NCI-H1694 treated with DMSO at 0.1 percent for 48 hours (cell line): ENCODE measurements around the gene RHOJ.
"Not testable (repeated sequence)": the region's sequence is repeated elsewhere in the genome, so short reads cannot be mapped to it uniquely, and the experiment has no call there.

Experiments used
- DNase-seq: peaks from one replicate; lab custom pipeline; 2025; lab: John Stamatoyannopoulos, UW

The RHOJ gene

DNA sequence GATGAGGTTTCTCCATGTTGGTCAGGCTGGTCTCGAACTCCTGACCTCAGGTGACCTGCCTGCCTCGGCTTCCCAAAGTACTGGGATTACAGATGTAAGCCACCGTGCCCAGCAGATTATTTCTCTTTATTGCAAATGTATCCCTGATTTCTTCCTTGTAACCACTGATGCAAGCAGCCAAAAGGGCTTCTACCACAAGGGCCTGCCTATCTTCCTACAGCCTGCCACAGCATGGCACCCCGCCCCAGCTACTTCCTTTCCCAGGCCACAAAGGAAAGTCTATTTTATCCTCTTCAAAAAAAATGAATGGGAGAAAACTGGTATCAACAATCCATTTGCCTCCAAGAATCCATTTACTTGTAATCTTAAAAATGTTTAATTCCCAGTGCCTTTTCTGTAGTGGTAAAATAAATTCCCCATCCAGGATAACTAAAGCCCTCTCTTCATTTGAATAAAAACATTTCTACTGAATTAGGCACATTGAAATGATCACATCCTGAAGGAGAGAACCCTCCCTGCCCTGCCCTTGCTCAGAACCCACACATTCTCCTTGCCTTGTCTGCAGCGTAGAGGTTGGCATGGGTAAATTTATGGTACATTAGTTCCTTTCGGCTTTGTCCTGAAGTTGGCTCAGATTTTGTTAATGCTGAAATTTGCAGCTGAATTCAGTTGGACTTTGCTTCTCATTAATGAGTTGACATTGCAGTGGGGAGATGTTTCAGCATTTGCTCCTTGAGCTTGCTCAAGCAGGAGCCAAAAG lies 95.3 kb downstream of the RHOJ start:
- DNase-seq = no peak

DNA sequence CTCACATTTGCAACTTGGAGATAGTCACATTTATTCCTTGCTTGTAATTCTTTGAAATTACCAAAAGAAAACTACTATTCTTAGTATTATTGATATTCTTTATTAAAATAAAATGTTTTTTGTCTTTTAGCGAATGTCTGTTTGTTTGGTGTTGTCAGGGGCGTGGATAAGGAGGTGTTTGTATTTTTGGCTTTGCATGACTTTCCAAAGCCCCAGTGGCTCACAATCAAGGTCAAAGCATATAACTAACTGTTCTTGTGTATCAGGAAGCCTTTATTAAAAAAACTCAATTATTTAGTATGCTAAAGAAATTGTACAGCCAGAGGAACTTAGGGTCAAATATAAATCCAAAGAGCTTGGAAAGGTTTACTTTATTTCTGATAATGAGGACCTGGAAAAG lies 96.6 kb downstream of the RHOJ start:
- DNase-seq = no peak

DNA sequence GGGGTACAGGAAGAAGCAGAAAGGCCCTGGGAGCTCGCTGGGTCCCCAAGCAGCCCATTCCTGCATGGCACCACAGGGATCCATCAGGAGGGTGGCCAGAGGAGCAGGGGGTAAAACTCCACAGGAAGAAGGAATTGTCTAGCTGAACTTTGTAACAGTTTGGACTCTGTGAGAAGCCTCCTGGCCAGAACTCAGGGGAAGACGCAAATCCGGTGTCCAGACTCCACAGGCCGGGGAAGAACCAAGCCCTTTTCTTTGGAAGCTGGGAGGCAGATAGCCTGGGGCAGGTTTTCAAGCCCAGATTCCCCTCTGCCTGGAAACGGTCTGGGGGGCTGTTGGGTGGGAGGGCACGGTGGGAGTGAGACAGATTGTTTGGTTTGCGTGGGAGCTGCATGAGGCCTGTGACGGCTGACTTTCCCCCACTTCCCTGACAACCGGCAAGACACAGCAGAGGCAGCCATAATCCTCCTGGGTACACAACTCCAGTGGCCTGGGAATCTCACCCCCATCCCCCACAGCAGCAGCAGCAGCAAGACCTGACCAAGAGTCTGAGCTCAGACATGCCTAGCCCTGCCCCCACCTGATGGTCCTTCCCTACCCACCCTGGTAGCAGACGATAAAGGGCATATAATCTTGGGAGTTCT lies 97.8 kb downstream of the RHOJ start:
- DNase-seq = no peak

DNA sequence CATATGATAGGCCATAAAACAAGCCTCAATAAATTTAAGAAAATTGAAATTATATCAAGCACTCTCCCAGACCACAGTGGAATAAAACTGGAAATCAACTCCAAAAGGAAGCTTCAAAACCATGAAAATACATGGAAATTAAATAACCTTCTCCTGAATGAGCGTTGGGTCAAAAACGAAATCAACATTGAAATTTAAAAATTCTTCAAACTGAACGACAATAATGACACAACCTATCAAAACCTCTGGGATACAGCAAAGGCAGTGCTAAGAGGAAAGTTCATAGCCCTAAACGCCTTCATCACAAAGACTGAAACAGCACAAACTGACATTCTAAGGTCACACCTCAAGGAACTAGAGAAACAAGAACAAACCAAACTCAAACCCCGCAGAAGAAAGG lies 100.2 kb downstream of the RHOJ start:
- DNase-seq = not testable (repeated sequence)

DNA sequence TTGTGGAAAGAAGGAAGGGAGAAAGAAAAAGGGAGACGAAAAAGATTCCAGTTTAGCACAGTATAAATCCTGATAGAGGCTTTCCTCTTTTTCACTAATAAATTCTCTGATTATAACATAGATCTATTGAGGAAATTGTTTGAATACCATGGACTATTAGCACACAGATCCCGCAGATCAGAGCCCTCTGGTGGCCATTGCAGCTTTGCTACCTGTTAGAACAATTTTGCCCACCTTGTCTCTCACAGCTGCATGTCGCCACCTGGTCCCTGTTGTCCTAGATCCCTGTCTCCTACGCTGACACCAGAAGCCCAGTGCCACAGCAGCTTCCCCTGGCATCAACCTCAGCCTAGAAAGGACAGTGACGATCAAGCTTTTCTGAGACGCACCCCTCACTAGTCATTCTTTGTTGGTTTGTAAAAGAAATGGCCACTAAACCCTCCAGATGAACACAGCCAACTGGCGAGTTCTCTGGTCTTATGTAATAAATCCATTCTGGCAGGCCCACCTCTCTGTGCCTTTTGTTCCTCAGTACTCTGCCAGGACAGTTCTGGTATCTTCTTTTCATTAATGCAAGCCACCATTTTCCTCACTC lies 104.6 kb downstream of the RHOJ start:
- DNase-seq = peak; percentile 15

DNA sequence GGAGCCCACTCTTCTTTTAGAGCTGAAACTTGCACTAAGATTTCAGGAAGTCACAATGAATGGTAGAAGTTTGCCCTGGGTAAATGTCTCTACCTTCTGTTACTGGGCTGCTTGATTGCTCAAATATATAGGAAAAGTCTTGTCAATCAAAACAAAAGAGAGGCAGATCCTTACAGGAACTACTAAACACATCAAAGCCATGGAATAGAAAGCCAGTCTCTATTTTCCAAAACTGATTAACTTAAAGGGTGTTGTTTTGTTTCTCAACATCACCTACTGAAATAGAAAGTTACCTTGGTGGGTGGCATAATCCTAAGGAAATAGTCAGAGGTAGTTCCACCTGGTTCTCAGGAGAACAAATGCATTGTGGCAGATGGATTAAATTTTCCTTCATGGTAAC lies 114.6 kb downstream of the RHOJ start, which contains the start of gene GPHB5:
Gene GPHB5, minus strand, starts transcription at position 101 of the 400 bp plus-strand sequence. CDS start 1,086 bp downstream, outside the sequence.
- no peak for DNase-seq

DNA sequence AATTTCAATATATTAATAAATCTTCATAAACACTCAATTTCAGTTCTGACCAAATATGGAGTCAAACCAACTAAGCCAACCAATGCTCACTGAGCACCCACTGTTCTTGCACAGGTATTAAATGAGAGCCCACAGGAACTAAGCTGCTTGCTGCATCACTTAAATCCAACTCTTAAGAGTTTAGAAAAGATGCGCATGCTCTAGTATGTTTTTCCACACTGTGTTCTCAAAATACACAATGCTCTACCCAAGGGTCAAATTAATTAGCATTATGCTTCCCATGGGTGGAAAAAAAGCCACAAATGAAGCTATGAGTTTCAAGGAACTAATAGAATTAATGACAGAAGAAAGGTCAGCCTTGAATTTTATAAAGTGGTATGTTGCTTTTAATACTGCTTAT lies 118.2 kb downstream of the RHOJ start:
- no peak for DNase-seq

DNA sequence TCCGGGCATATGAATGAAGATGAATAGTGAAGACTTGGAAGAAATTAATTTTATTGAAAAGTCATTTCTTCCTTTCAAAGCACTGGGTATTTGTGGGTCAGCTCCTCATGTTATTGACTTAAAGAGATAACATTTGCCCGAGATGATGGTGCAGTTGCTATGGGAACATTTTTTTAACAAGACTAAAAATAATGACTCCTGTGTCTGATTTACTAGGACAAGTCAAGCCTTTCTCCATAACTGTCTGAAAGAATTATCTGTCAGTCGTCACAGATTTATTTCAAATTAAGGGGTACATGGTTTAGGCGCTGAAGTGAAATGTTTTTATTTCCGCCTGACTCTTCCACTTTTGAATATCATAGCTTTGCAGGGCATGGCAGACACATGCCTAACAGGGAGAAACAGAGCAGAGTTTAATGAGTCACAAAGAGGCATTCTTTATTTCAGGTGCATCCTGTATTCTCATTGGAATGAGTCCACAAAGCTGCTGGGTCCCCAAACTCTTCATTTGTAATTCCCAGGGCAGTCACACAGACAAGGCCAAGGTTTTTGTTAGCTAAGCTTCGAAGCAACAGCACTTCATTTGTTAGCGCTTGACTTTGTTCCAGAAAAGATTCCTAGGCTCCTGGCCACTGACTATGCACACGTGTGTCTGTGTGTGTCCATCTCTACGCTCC lies 118.8 kb downstream of the RHOJ start:
- DNase-seq = no peak

DNA sequence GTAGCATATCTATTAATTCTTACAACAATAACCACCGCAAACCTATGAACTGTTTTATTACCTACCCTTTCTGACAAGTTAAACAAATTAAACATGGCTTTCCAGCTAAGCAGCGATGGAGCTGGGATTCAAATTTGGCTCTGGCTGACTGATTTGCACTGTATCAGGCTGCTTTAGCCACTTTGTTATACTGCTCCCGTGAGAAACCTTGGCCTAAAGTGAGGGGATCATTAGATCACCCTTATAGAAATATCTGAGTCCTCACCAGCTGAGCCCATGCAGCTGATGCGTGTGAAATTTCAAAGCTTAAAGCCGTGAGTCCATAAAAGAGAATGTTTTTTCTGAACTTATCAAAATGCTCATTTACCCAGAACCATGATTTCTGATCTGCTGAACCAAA lies 122.6 kb downstream of the RHOJ start:
- DNase-seq = no peak

DNA sequence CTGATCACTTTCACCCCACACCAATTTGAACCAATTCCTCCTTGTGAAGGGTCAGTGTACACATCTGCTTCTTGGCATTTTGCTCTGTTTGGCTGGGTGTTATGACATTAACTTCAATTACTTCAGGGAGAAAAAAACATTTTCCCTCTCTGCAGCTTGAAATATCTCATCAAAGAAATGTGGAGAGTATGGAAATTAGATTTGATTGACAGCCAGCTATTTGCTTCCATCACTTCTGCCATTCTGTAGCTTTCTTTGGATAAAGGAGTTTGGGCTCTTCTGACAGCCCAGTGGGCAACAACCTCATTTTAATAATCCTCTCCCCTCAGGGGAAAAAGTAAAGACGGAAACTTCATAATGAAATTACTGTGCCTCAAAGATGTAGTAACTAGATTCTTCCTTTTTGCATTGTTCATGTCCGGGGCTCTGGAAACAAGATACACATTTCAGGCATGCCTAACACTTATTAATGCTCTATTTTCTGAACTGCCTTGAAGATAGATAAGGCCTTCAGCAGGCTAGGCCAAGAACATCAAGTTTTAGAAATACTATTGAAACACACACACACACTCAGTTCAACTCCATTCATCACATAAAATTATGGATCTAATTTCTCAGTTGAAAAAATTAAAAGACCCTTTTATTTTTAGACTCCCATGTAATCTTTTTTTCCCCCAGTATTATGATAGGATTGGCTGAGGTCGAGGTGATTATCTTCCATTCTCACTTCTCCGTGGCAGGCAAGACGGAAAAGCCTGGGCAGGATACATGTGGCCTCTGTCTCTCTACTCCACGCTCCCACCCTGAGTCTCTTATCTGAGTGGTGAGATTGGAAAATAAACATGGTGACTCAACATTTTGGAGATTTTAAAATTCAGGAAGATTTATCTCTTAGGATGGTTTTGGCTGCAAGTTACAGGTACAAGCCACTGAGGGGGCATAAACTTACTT lies 124.8 kb downstream of the RHOJ start:
- DNase-seq = no peak

DNA sequence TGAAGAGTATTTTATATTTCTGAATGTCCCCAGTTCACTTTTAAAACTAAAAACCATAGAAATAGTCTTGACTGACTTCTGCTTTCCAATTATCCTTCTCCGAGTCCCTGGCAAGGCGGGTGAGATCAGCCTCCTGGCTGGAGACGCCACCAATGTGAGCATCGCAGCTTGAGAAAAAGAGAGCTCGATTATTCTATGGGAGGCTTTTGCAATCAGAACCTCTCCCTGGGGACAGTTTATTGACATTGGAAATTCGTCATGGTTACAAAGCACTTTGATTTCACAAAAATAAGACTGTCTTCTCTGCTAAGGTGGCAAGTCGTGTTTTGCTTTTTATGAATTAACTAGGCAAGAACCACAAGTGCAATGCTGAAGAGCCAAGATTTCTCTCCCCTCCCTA lies 138.1 kb downstream of the RHOJ start:
- no peak for DNase-seq
